ENCODE results near the gene LIMS1.
A peak's percentile ranks its signal among the peaks of the same experiment; 100 is the strongest.

LIMS1 gene

DNA sequence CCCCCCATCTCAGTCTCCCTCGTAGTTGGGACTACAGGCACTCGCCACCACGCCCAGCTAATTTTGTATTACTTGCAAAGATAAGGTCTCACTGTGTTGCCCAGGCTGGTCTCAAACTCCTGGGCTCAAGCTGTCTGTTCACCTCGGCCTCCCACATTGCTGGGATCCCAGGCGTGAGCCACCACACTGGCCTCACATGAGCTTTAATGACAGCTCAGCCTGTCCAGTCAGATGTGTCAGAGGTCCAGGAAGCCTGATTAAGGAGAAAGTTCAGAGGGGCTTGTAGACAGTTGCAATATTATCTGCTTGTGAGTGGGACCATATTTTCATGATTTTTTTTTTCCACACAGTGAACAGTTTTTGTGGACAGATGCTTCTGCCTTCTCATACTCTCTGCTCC, 82.0 kb downstream of the LIMS1 start:
- no peak for DNase-seq

DNA sequence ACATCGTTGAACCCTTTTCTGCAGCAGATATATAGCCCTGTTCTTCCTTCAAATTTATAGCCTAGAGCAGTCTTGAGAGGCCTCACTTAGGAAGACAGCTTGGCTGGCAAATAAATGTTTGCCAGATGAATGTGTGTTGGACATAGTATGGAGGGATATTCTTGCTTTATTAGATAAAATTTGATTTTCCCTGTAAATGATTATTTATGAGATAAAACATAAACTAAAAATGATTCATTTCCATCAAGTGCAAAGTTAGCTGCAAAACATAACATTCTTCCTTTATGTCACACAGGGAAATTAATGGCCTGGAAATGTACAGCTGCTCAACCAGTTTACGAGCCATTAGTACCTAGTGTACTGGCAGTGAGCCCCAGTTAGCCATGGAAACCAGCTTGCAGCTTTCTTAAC, 82.5 kb downstream of the LIMS1 start:
- DNase-seq = peak; percentile 72

DNA sequence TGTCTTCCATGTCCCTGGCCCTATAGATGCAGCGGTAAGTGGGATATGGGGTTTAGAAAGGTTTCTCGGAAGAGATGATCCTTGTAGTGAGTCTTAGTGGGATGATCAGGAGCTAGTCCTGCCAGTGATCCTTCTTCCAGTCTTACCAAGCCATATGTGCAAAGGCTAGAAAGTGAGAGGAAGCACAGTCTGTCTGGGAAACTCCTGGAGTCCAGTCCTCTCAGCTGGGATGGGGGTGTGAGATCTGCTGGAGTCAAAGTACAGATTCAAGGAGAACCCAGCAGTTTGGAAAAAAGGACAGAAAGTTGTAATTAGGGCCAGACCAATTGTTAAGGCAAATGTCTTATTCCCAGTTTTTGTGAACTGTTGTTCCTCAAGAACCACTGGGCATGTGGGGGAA, 83.3 kb downstream of the LIMS1 start:
- no peak for DNase-seq

DNA sequence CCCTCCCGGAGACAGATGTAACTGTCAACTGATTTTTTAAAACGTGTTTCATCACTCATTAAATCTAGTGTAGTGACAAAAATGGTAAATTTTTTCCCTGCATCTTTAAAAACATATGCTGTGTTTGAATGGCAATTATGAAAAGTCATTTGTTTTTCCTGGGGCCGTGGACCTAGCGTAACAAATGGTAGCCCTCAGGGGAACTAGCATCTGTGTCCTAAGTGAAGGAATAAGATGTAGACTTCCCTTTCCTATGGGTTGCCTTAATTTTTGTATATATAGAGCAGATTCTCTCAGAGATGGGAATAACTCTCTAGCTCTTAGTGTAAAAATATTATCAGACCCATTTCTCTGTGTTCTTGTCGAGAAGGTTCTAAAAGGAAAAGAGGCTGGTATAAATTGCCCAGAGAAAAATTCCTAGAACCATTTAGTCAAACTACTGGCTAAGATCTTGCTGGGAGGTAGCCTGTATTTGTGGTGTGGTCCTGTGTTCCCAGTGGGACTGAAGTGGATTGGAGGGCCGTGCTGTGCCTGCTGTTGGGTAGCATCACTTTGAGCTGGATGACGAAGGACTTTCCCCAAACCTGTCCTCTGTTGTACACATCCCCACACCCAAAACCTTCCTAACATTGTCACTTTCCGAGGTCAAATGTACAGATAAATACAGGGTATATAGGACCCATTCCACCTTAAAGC, 85.8 kb downstream of the LIMS1 start:
- DNase-seq = no peak

DNA sequence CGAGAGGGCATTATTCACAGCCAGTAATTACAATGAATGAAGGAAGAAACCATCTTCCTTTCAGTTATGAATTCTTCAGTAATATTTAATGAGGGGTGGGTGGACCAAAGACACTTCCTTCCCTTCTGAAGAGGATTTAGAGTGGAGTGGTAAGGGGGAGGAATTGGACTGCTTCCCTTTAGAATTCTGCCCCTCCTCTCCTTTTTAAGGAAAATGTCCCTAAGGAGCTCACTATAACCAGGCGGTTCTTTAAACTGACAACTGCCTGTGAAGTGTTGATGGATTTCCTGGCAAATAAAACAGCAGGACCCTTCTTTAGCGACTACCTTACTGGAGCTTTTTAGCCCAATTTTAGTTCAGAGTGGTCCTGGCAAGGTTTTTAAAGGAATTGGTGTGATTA, 86.4 kb downstream of the LIMS1 start:
- DNase-seq = no peak

DNA sequence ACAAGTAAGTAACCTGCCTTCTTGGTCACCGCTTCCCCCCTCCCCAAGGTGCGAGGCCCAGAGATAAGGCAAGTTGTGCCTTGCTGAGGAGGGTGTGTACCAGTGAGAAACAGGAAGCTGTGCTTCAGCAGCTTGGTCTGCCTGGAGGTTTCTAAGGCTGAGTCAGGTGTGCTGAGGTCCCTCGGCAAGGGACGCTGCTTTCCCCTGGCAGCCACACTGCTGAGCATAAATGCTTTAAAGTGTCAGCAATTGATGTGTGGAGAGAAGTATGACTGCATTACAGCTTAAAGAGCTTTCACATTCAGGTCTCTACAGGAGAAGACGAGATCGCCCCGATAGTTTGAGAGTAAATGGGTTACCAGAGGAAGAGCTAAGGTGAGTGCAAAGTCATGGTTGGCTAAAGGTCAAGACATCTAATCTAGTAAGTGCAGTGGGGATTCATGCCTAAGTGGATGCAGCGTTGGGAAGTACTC, 86.9 kb downstream of the LIMS1 start:
- DNase-seq = peak; percentile 38

DNA sequence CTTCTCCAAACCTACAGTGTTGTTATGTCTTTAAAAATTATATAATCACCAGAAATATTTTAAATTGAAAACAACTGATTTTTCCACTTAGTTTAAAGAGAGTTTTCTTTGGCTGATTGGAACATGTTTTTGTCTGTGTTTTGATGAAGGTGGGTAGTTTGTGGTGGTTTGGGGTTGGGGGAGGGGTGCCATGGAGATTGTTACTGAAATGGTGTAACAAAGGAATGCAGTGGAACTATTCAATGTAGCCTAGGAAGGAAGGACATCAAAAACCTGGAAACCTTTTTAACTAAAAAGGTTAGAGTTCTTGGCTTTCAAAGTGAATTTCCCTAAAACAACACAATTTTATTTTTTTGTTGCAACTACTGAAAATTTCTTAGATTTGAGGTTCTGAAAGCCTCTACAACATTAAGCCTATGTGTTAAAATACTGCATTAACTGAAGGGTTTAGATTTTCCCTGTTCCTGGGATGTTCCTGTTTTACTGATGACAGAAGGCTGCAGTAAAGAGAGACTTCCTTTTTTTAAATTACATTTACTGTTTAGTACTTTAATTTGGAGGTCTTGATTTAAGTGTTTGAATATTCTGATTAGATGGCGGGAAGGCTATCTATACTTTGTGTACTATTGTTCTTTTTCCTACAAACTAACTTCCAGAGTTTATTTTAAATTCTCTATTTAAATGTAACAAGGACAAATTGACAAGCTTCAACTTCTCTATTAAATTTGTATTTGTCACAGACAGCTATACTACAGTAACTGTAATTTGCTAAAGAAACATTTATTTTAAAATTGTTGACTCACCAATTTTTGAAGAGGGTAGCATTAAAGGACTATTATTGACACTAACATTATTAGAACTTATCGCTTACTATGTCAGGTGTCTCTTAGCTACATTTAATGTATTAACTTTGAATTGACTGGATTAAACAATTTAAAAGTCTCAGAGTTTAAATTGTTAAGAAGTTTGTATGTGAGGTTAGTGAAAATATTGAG, 87.7 kb downstream of the LIMS1 start:
- no peak for DNase-seq

DNA sequence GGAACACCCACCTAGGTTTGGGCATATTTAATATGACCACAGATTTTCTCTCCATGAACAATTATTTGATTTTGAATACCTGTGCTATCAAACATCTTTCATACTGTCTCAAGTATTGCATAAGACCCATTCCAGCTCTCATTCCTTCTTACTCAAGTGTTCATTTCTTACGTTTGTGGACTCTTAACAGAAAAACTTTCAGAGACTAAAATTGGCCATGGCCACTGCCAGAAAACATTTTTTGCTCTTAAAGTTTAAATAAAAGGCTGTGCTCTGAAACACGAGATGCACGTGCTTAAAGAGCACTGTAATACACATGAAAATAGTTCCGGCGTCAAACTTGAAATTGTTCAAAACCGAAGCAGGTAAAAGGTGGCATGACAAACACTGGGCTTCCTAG, 89.3 kb downstream of the LIMS1 start:
- no peak for DNase-seq

DNA sequence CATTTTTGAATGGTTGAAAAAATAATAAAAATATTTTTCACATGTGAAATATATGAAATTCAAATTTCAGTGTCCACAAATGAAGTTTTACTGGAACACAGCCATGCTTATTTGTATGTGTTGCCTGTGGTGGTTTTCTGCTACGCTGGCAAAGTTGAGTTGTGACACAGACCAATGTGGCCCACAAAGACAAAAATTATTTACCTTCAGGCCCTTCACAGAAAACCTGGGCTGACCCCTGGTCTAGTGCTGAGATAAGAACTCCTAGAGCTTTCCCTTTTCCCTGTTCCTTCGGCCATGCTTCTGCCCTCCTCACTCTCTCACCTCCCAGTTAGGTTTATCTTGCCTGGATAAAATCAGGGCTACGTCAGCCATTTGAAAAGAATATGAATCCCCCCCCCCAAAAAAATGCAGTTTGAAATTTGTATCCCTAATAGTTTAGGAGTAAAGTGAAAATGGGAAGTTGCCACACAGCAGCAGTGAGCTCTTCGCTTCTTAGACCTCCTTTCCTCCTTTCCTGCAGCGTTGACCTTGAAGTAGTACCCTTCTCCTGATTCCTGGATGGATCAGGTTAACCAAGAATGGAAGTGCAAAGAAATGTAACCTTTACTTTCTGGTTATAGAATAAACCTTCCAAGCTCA, 91.0 kb downstream of the LIMS1 start:
- DNase-seq = no peak

DNA sequence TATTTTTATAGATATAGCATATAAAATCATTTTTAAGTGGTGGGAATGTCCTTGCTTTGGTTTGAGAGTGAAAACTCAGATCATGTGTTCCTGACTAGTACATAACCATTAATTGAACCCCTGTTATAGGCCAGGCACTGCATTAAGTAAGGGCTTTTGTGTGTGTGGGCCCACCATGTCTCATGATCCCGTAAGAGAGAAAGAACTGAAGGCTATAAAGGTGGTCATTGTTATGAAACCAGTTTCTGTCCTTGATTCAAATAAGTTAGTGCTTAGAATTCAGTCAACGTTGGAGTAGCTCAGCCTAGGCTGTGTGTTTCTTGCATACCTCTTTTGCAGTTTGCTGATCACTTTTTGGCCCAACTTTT, 91.5 kb downstream of the LIMS1 start:
- DNase-seq = no peak

DNA sequence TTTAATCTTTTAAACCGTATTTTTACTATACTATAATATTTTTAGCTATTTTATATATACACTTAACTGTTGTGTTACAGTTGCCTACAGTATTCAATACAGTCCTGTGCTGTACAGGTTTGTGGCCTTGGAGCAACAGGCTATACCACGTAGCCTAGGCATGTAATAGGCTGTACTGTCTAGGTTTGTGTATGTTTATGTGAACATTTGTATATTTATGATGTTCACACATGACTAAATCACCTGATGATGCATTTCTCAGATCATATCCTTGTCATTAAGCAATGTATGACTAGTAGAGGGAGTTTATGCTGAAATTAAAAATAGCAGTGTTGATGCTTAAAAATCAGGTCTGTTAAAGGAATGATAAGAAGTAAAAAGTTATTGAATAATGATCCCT, 92.7 kb downstream of the LIMS1 start:
- no peak for DNase-seq

DNA sequence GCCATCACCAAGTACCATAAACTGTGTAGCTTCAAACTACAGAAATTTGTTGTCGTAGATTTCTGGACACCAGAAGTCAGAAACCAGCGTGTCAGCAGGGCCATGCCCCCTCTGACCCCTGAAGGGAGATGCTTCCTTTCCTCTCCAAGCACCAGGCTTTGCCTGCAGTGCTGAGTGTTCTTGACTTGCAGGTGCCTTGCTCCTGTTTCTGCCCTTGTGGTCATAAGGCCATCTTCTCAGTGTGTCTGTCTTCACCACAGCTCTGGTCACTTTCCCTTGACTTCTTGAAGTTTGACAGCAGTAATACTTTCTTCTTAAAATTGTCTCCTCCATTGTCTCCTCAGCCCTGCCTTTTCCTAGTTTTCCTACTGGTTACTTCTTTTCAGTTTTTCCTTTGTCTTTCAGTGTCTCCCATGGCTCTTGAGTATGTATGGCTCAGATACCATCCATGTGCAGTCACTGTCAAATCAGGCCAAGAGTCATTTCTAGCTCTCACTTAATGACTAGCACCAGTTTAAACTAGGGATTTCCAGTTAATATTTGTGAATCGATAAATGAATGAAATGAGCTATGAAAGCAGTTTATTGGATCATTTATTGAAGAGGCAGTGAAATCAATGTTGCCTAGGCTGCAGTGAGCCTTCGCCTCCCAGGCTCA, 93.8 kb downstream of the LIMS1 start:
- DNase-seq = no peak

DNA sequence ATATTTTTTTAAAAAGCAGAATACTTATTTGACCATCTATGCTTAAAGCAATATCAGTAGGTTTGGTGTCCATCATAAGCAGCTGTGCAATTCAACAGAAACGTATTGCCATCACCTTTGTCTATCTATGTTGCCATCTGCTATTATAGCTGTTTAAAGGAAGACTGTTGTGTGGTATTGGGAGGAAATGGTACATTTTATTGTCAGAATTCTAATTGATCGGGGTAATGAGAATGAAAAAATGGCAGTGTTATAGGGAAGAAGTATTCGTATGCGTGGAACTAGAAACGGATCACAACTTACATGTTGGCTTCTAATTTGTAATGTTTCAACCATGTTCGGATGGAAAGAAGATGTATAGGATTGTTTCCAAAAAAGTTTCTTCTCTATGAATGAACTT, 94.7 kb downstream of the LIMS1 start:
- DNase-seq = no peak

DNA sequence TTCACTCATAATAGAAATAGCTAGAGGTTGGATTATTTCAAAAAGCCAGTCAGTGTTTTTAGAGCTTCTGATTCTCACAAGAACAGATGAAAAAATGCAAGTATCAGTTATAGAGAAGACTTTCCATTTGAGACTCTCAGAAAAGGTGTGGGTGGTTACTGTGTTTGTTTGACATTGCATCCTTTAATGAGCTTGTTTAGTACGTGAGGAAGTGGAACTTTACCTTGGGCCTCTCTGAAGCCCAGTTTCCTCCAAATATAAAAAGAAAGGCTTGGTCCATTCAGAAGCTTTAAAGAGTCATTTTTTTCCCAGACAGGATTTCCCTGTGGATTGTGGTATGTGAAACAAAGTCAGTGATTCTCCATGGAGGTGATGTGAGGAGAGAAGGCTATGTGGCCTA, 95.1 kb downstream of the LIMS1 start:
- no peak for DNase-seq

DNA sequence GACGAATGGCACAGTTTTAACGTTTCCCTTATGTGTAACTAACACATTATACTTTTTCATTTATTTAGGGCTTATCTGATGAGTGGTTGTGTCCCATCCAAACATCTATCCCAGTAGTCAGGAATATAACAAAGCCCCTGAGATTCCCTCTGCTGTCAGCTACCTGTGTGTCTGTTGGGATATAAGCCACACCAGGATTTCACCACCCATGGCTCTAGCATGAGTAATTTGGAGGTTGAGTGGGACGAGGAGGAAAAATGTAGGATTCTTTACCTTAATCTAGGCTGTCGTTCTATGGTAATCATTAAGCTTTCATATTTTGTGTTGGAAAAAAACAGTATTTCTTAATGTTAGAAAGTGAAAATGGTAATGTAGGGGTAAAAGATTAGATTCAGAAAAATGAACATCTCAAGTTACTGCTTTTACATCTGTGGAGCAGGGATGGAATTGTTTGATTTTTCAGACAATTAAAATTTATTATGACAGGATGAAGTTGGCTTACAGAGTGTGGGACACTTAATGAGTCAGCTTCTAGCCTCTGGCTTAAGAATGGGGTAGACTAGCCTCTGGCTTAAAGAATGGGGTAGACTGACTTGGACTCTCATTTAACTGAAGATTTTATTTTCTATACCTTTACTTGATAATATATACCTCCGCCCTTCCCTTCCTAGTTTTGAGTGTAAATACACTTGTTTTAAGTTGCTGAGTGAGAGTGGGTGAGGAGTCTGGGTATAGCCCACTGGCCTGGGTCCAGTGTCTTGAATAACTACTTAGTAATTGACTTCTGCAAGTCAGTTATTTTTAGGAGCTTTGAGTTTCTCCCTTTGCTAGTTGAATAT, 96.5 kb downstream of the LIMS1 start:
- no peak for DNase-seq

DNA sequence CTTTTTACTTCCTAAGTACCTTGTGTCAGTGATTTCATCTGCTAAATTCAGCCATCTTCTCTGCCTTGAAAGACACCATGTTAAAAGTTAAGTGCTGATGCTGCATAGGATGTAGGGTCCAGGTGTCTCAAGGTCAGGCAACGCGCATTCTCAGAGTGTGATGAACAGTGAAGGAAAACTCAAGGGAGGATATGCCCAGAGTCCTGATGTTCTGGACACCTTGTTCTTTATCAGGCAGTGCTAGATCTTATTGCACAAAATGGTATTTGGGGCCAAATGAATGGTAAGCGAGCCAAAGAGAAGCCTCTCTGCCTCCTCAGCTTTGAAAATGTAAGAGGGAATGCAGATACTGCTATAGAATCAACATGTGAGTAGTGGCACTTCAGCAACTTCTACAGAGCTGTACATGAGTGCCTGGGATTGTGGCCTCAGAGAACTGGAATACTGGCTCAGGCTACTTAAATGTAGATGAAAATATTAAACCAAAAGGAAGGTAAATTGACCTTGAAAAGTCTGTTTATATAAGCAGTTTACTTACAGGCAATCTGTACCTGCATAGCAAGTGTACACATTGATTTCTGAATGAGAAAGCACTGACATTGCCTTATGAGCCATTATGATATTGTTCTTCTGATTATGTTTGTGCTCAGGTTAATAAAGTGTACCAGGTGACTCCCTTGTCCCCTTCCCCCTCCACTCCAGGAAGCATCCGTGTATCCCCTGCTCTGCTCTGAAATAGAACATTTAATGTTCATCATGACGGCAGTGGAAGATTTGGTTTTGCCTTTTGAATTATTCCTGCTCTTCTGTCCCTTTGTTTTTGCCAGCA, 98.3 kb downstream of the LIMS1 start:
- peak; percentile 75 for DNase-seq

DNA sequence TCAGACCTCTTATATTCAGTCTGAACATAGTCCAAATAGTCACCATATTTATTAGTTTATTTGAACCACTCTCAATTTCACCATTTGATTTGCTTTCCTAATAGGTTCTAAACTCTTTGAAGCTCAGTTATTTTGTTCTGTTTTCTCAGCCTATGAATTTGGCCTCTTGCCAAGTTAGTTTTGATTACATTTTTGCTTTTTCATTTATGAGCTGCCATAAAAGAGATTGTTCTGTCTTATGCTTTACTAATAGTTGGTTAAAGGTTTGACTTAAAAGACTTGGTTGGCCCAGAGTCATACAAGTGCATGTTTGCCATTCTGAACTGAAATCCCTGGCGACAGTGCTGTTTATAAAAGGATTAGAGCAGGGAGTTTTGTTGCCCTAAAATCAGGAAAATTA, 99.1 kb downstream of the LIMS1 start:
- peak; percentile 38 for DNase-seq

DNA sequence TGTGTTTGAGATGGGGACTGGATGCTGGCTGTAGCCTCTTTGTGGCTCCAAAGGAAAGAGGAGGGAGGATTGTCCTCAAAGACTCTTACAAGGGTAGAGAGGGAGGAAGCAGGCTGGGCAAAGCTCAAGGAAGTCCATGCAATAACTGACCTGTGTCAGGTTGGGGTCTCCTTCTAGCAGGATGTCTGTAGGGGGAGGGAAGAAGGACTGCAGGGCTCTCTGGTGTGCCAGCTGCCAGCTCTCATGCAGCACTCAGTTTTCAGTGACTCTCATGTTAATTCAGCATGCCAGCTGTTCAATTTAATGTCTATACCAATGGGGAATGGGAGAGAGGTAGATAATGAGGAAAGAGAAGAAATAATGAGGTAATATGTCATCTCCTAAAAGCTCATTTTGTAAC, 99.7 kb downstream of the LIMS1 start:
- DNase-seq = peak; percentile 72

DNA sequence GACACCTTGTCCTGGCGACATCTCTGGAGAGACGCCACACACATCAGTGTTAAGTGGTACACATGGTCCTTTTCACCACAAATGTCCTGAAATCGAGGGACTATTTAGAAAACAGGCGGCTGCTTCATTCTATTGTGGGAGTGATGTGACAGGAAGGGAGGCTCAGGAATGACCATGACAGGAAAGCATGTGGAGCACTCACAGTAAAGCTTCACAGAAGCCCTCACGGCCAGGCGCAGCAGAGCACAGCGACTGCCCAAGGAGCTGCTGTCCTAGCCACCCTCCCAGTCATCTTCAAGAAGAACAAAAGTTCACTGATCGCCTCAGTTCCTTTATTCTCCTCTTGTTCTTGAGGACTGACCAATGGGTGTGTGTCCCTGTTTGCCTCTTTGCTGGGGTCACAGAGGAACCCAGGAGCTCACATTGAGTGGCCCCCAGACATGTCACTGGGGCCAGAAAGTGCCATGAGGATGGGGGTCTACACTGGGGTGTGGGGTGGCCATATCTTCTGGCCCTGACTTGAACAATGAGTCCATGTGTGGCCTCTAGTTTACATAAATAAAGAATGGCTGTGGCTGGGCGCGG, 100.4 kb downstream of the LIMS1 start:
- DNase-seq = no peak

DNA sequence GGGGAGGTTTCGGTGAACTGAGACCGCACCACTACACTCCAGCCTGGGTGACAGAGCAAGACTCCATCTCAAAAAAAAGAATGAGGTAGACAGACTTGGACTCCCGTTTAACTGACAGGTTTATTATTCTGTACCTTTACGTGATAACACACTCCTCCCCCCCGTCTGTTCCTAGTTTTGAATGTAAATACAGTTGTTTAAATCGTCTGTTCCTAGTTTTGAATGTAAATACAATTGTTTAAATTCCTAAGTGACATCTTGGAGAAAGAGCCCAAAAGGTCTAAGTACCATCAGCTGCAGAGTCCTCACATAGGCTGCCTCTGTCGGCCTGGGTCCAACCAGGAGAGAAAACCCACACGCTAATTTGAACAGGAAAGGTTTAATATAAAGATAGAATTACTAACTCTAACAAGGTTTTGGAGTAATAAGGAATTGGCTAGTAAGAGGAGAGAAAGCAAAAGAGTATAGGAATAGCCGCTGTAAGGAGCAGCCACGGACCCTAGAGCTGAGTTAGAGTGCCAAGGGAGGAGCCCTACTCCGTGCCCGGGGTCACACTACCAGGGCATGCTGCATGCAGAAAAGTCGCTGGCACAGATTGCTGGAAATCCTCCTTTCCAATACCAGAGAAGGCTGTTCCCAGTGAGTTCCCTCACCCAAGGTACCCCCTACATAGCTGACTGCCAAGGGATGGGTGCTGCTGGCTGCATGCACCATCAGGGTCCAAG, 101.5 kb downstream of the LIMS1 start:
- DNase-seq = no peak
